Gastrocnemius medialis (tissue), 4 donors: ENCODE data around the gene CLDN6.

ENCODE experiments used
- CTCF ChIP-seq, 5 experiments: fragments of 450-650 bp in 3 of 5; fragments of 200-600 bp in 2 of 5; sonication (generic) in 2 of 5; IDR thresholded peaks in 4 of 5; conservative IDR thresholded peaks in 1 of 5; 1 replicate in 4 of 5; 2 replicates in 1 of 5; pipeline ENCODE4 v1.5.1; 2016 to 2019; ENCODE audit warnings: antibody characterized with exemption in 5 of 5, mild to moderate bottlenecking in 3 of 5, moderate library complexity in 3 of 5
- POLR2A ChIP-seq, 2 donors: fragments of 450-650 bp; IDR thresholded peaks; one replicate each; pipeline ENCODE4 v1.6.1; 2017; ENCODE audit warnings: antibody characterized with exemption in 2 of 2, mild to moderate bottlenecking in 2 of 2, moderate library complexity in 2 of 2

- TF ChIP-seq CTCF (IDR thresholded peaks at IDR 0.05 in 4 of 5, conservative IDR thresholded peaks at IDR 0.05 in 1 of 5), result no peak
- TF ChIP-seq POLR2A (IDR thresholded peaks at IDR 0.05), result no peak
Observed at GRCh38 chr16:2992383-2993081, 25.5 kb downstream of the CLDN6 start.
